NCI-H2081 (cell line): Measurements from ENCODE around the gene TBX4.

Experiments used
- DNase-seq, 2 experiments: peaks; one replicate each; lab custom pipeline; 2025; lab: John Stamatoyannopoulos, UW

TBX4 gene

GRCh38 chr17:61452301-61453290 is at the start of gene TBX4:
Gene TBX4 (plus strand): TSS chr17:61452422. CDS start chr17:61456491, 4,069 bp downstream.
- DNase-seq, result no peak

GRCh38 chr17:61402978-61403800 is 49.0 kb upstream of the TBX4 start:
- peak; percentile 59 to 77 for DNase-seq

- no peak for DNase-seq
Measured at GRCh38 chr17:61403801-61404662, 48.2 kb upstream of the TBX4 start.

- no peak for DNase-seq
Measured at GRCh38 chr17:61404663-61404912, 47.6 kb upstream of the TBX4 start.

DNA sequence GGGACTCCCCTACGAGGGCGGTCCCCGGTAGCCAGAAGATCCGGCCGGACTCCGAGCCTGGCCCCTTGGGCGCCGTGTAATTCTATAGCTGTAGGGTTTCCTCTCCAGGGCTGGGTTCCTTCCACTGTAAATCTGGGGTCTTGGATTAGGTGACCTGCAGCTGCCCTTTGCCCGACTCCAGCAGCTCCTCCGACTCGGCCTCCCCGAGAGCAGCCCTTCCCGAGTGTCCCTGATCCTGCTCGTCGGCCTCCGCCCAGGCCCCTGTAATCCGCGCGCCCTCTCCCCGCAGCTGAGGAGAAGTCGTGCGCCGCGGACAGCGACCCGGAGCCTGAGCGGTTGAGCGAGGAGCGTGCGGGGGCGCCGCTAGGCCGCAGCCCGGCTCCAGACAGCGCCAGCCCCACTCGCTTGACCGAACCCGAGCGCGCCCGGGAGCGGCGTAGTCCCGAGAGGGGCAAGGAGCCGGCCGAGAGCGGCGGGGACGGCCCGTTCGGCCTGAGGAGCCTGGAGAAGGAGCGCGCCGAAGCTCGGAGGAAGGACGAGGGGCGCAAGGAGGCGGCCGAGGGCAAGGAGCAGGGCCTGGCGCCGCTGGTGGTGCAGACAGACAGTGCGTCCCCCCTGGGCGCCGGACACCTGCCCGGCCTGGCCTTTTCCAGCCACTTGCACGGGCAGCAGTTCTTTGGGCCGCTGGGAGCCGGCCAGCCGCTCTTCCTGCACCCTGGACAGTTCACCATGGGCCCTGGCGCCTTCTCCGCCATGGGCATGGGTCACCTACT is 47.1 kb upstream of the TBX4 start:
- DNase-seq, result no peak

DNA sequence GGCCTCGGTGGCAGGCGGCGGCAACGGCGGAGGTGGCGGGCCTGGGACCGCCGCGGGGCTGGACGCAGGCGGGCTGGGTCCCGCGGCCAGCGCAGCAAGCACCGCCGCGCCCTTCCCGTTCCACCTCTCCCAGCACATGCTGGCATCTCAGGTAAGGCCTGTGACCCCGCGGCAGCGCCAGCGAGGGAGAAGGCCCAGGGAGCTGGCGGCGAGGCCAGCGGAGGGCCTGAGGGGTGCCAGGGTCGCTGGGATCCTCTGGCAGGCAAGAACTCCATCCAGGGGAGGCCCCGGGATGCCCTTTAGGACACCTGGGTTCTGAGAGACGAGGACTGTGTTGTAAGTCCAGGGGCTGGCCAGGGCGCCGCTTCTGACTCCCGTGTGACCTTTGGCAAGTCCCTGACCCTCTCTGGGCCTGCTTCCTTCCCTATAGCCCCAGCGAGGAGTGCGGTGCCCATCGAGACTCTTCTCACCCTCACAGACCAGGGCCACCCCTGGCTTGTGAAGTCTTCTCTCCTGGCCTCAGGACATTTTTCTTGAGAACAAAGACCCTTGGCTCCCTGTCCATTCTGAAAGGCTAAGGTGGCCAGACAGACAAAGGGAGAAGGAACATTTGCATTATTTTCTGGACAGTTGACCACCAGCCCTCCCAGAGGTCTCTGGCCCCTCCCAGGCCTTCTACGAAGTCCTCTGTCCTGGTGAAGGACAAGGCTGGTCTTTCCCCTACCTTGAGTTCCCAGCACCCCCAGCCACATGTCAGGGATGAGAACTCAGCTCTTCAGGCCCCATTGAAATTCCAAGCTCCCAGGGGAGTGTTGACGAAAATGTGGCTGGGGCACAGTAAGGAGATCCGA is 46.3 kb upstream of the TBX4 start:
- DNase-seq, result no peak

- DNase-seq, result no peak
Measured at GRCh38 chr17:61406537-61406845, 45.7 kb upstream of the TBX4 start.

GRCh38 chr17:61406971-61407911 is 45.0 kb upstream of the TBX4 start:
- no peak for DNase-seq

GRCh38 chr17:61408151-61409041 is 43.8 kb upstream of the TBX4 start:
- DNase-seq, result no peak

DNA sequence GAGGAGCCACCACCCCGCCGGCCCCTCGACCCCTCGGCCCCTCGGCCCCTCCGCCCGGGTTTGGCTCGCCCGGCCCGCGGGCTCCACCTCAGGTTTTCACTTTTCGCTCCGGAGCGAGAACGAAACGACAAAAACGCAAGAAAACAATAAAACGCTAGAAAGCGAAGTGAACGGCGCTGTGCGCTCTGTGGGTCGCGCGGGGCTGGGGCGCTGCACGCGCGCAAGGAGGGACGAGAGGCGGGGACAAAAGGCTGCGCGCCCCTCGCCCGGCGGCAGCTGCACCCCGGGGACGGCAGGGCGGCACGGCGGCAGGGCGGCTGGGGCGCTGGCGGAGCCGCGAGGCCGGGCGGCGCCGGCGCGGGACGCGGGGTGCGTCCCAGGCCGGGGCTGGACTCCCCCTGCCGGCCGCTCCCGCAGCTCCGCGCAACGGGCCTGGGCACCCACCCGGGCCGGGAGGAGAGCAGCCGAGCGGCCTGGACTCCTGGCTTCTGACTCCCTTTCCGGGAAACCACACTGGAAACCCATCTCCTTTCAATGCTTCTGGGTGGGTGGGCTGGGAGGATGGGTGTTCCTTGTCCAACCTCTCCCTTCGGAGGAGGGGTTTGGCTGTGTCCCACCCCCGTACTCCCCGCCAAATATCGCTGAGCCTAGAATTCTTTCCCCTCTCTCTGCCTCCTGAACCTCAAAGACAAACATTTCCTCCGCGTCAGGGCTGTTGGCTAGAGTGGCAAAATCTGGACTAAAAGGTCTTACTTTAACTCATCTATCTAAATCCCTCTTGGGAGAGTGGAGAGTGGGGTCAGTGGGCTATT is 42.7 kb upstream of the TBX4 start:
- peak; percentile 48 to 64 for DNase-seq

GRCh38 chr17:61410141-61411010 is 41.8 kb upstream of the TBX4 start:
- no peak for DNase-seq

- DNase-seq, result no peak
Measured at GRCh38 chr17:61411011-61411260, 41.3 kb upstream of the TBX4 start.

DNA sequence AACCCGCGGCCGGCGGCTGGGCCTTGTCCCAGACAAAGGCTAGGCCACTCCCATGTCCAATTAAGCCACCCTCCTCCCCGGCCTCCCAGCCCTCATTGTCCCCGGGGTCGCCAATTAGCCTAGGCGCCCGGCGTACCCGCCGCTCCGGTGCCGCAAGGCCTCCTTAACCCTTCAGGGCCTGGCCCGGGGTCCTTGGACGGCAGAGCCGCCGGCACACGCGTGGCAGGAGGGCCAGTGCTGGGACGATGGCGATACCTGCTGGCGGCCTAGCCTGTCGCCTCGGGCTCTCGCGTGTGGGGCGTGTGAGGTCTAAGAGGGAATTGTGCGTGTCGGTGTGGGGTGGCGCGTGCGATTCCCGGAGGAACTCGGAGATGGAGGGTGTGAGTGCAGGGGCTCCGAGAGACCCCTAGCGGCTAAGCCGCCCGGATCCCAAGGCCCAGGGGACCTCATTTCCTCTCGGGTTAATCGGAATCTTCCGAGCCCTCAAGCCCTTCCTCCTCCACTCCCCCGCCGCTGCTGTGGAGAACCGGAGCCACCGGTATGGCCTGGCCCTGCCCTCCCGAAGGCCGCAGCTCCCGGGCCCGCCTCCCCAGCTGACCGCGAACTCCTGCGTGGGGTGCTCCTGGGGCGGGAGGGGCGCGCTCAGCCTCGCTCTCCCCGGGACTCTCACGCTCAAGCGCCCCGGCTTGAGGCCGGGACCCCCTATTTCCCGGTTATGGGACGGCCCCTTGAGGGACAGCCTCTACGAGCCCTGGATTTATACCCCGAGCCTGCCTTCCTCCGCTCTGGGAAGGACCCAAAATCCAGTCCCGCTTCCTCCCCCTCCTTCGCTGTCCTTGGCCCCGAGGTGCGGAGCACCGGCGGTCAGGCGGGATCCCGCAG is 40.7 kb upstream of the TBX4 start:
- peak in 1 of 2 experiments; percentile 26 for DNase-seq

DNA sequence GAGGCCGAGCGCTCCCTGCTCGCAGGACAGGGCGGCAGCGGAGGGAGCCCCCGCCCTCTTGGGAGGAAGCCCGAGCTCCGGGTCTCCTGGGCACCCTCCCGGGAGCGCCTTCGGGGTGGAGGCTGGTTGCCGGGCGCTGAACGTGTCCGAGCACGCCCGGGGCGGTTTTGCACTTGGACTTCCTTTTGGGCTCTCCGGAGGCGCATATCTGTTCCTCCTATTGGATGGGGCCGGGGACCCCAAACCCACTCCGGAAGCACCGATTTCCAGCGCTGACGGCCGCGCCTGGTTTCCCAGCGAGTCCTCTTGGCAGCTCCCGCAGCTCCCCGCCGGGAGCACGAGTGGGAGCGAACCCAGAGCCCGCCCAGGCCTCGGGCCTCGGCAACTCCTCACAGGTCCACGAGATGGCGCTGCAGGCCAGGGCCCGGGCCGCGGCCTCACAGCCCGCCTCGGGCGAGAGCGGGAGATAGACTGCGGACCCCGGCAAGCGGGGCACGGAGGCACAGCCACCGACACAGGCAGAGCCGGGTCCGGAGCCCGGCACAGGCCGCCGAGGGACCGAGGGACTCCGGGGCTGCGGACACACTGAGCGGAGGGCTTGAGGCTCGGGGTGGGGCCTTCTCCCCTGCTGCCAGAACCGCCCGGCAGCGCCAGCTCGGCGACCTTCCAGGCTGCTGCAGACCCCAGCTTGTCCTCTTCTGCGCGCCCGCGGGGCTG is 39.9 kb upstream of the TBX4 start:
- peak; percentile 79 to 86 for DNase-seq
